ENCODE measurements around the gene MGAT4B.

DNA sequence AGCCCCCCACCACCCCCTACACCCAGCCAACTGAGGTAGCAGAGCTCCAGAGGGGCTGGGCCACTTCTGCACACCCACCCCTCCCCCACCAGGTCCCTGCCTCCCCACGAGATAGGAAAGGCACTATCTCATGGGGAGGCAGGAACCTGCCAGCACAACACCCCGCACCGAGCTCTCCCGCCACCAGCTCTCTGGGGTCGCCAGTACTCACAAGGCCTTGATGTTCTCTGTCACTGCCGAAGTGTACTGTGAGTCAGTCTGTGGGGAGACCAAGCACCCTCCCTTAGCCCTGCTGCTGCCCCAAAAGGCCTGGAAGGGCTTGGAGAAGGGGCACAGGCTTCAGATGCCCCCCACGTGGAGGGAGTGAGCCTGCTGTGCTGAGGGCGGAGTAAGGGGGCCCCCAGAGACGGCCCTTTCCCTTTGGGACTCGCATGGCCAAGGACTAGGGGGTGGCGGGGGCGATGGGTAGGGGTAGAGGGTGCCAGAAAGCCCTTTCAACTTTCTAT lies 5.9 kb downstream of the MGAT4B start:
- TF ChIP-seq GLI4 (CRISPR knock-in tag; IDR thresholded peaks at IDR 0.05; ENCODE audit: borderline replicate concordance) (no peak), EZH2 (conservative IDR thresholded peaks at IDR 0.05; ENCODE audit: low read depth, low read length) (no peak), ZNF335 (CRISPR knock-in tag; IDR thresholded peaks at IDR 0.05) (no peak), ZNF232 (CRISPR knock-in tag; IDR thresholded peaks at IDR 0.05; ENCODE audit: borderline replicate concordance) (no peak), NPAS2 (CRISPR knock-in tag; IDR thresholded peaks at IDR 0.05; ENCODE audit: borderline replicate concordance) (no peak), NFKBIZ (CRISPR knock-in tag; IDR thresholded peaks at IDR 0.05) (no peak), KDM3A (CRISPR knock-in tag; IDR thresholded peaks at IDR 0.05; ENCODE audit: low read depth) (no peak), ZNF644 (CRISPR knock-in tag; IDR thresholded peaks at IDR 0.05; ENCODE audit: low read depth) (no peak), EP300 (IDR thresholded peaks at IDR 0.05; ENCODE audit: low read depth in 2 of 2, low read length in 2 of 2) (no peak), EP300 (CRISPR knock-in tag; IDR thresholded peaks at IDR 0.05; ENCODE audit: borderline replicate concordance) (no peak)
- TF ChIP-seq, protein P1, sequence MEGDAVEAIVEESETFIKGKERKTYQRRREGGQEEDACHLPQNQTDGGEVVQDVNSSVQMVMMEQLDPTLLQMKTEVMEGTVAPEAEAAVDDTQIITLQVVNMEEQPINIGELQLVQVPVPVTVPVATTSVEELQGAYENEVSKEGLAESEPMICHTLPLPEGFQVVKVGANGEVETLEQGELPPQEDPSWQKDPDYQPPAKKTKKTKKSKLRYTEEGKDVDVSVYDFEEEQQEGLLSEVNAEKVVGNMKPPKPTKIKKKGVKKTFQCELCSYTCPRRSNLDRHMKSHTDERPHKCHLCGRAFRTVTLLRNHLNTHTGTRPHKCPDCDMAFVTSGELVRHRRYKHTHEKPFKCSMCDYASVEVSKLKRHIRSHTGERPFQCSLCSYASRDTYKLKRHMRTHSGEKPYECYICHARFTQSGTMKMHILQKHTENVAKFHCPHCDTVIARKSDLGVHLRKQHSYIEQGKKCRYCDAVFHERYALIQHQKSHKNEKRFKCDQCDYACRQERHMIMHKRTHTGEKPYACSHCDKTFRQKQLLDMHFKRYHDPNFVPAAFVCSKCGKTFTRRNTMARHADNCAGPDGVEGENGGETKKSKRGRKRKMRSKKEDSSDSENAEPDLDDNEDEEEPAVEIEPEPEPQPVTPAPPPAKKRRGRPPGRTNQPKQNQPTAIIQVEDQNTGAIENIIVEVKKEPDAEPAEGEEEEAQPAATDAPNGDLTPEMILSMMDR (CRISPR knock-in tag; IDR thresholded peaks at IDR 0.05): no peak

Measured in HepG2 (cell line).